SK-N-SH (cell line): ENCODE results near the gene PRKCA. TPM values are rescaled to one million over a fixed set of nuclear protein-coding genes. Genes with fewer than 3 reads are reported as not detected.

ENCODE experiments used
- CTCF ChIA-PET: fragments of 300-600, 350-600 bp; formaldehyde crosslinking; extraction: SDS; loops from one replicate; lab custom pipeline; 2021; lab: Yijun Ruan, JAX
- POLR2A ChIA-PET: fragments of 350-600 bp; sonication (Branson Sonifier 250); formaldehyde crosslinking; extraction: SDS; loops from one replicate; lab custom pipeline; 2020; ENCODE audit warnings: antibody characterized with exemption, inconsistent platforms; lab: Yijun Ruan, JAX
- DNase-seq: peaks from one replicate; pipeline ENCODE4 v3.0.0; 2012
- H2AFZ ChIP-seq: fragments of 200-600 bp; sonication (generic); 2 replicates; pipeline ENCODE4 v1.8.1; 2016; ENCODE audit warnings: antibody characterized with exemption, mild to moderate bottlenecking, low read depth
- H3F3A ChIP-seq: fragments of 200-600 bp; sonication (generic); replicated peaks from 2 replicates; pipeline ENCODE3; 2016; ENCODE audit warnings: antibody characterized with exemption, mild to moderate bottlenecking; ENCODE audit not compliant: insufficient read depth
- H3K27ac ChIP-seq, 2 experiments: fragments of 200-500 bp in 1 of 2; fragments of 200-600 bp in 1 of 2; sonication (Bioruptor generic) in 1 of 2; sonication (generic), shearing (Covaris generic) in 1 of 2; 2 replicates each; pipeline versions ENCODE4 v1.5.1 to v1.6.1; 2014 to 2016; ENCODE audit warnings: low read depth in 2 of 2, inconsistent platforms in 1 of 2, low read length in 1 of 2, mild to moderate bottlenecking in 1 of 2, mixed read lengths in 1 of 2
- H3K27me3 ChIP-seq: fragments of 200-600 bp; sonication (generic), shearing (Covaris generic); 2 replicates; pipeline ENCODE4 v1.6.1; 2016; ENCODE audit warnings: mixed run types; ENCODE audit not compliant: insufficient read depth
- H3K36me3 ChIP-seq, 2 experiments: fragments of 200-500 bp in 1 of 2; fragments of 200-600 bp in 1 of 2; sonication (Bioruptor generic) in 1 of 2; sonication (generic) in 1 of 2; replicated peaks in 1 of 2; 2 replicates each; pipeline versions ENCODE3 to v1.5.1; 2014 to 2016; ENCODE audit warnings: low read length in 1 of 2, mild to moderate bottlenecking in 1 of 2; ENCODE audit not compliant: insufficient read depth in 2 of 2, control insufficient read depth in 1 of 2
- H3K4me1 ChIP-seq, 2 experiments: fragments of 200-500 bp in 1 of 2; fragments of 200-600 bp in 1 of 2; sonication (Bioruptor generic) in 1 of 2; sonication (generic), shearing (Covaris generic) in 1 of 2; 2 replicates each; pipeline versions ENCODE4 v1.5.1 to v1.6.1; 2014 to 2016; ENCODE audit warnings: low read depth in 1 of 2, low read length in 1 of 2, mixed run types in 1 of 2; ENCODE audit not compliant: insufficient read depth in 2 of 2, control insufficient read depth in 1 of 2
- H3K4me2 ChIP-seq: fragments of 200-600 bp; sonication (generic), shearing (Covaris generic); 2 replicates; pipeline ENCODE4 v1.6.1; 2017; ENCODE audit warnings: mixed run types
- H3K4me3 ChIP-seq, 2 experiments: fragments of 200-500 bp in 1 of 2; fragments of 200-600 bp in 1 of 2; sonication (Bioruptor generic) in 1 of 2; sonication (generic), shearing (Covaris generic) in 1 of 2; 2 replicates each; pipeline versions ENCODE4 v1.5.1 to v1.8.1; 2014 to 2016; ENCODE audit warnings: low read depth in 2 of 2, inconsistent platforms in 1 of 2, low read length in 1 of 2, mild to moderate bottlenecking in 1 of 2, mixed read lengths in 1 of 2, moderate library complexity in 1 of 2
- H3K79me2 ChIP-seq: fragments of 200-600 bp; sonication (generic); 2 replicates; pipeline ENCODE4 v1.8.1; 2017; ENCODE audit warnings: mild to moderate bottlenecking; ENCODE audit not compliant: insufficient read depth
- H3K9ac ChIP-seq: fragments of 200-600 bp; sonication (generic); 2 replicates; pipeline ENCODE4 v1.6.1; 2017; ENCODE audit warnings: mixed run types
- H3K9me2 ChIP-seq: fragments of 200-600 bp; sonication (generic); 2 replicates; pipeline ENCODE4 v1.6.1; 2017; ENCODE audit warnings: mixed run types
- H3K9me3 ChIP-seq: fragments of 200-600 bp; sonication (generic); 2 replicates; pipeline ENCODE4 v1.6.1; 2017; ENCODE audit warnings: mixed run types, mild to moderate bottlenecking, moderate library complexity
- H4K20me1 ChIP-seq: fragments of 200-600 bp; sonication (generic); 2 replicates; pipeline ENCODE4 v1.6.1; 2017; ENCODE audit warnings: mild to moderate bottlenecking, mixed run types; ENCODE audit not compliant: insufficient read depth
- CHD2 ChIP-seq: fragments of 150-350 bp; IDR thresholded peaks from 2 replicates; pipeline ENCODE4 v1.6.1; 2018; ENCODE audit warnings: low read length; ENCODE audit not compliant: partially characterized antibody
- ELF1 ChIP-seq: IDR thresholded peaks from 2 replicates; pipeline ENCODE4 v1.4.0; 2012
- EP300 ChIP-seq, 2 experiments: IDR thresholded peaks; 2 replicates each; pipeline versions ENCODE4 v1.4.0 to v1.6.1; 2012; ENCODE audit warnings: borderline replicate concordance in 1 of 2, low read depth in 1 of 2, low read length in 1 of 2
- FOSL2 ChIP-seq: IDR thresholded peaks from 2 replicates; pipeline ENCODE4 v1.4.0; 2012; ENCODE audit warnings: low read depth, mild to moderate bottlenecking, moderate library complexity, borderline replicate concordance
- FOXJ3 ChIP-seq: sonication (generic); formaldehyde crosslinking; IDR thresholded peaks from 2 replicates; pipeline ENCODE4 v1.5.1; 2020; ENCODE audit warnings: mild to moderate bottlenecking, missing genetic modification reagents
- GABPA ChIP-seq: IDR thresholded peaks from 2 replicates; pipeline ENCODE4 v1.4.0; 2012; ENCODE audit warnings: low read depth, mild to moderate bottlenecking
- JUND ChIP-seq: IDR thresholded peaks from 2 replicates; pipeline ENCODE4 v1.4.0; 2012
- MXI1 ChIP-seq: IDR thresholded peaks from 2 replicates; pipeline ENCODE4 v1.6.1; 2012; ENCODE audit warnings: mild to moderate bottlenecking, low read depth, low read length, improper control_type of control experiment
- NFIC ChIP-seq: IDR thresholded peaks from 2 replicates; pipeline ENCODE4 v1.4.0; 2012; ENCODE audit warnings: borderline replicate concordance
- NRF1 ChIP-seq: IDR thresholded peaks from 2 replicates; pipeline ENCODE4 v1.6.1; 2012; ENCODE audit warnings: low read depth, mild to moderate bottlenecking, low read length
- RXRA ChIP-seq: IDR thresholded peaks from 2 replicates; pipeline ENCODE4 v1.4.0; 2012; ENCODE audit warnings: low read depth, mild to moderate bottlenecking, borderline replicate concordance
- SMC3 ChIP-seq: IDR thresholded peaks from 2 replicates; pipeline ENCODE4 v1.6.1; 2012; ENCODE audit warnings: low read depth, low read length, improper control_type of control experiment
- TAF1 ChIP-seq: IDR thresholded peaks from 2 replicates; pipeline ENCODE4 v1.6.1; 2012; ENCODE audit warnings: low read depth, mild to moderate bottlenecking, low read length, moderate library complexity, borderline replicate concordance
- TCF12 ChIP-seq: IDR thresholded peaks from 2 replicates; pipeline ENCODE4 v1.4.0; 2012
- TEAD4 ChIP-seq: IDR thresholded peaks from 2 replicates; pipeline ENCODE4 v1.4.0; 2012; ENCODE audit warnings: mild to moderate bottlenecking, borderline replicate concordance; ENCODE audit not compliant: insufficient read depth
- YY1 ChIP-seq: IDR thresholded peaks from 2 replicates; pipeline ENCODE4 v1.4.0; 2012; ENCODE audit warnings: low read depth, mild to moderate bottlenecking
- WGBS: methylation state at CpG from one replicate; pipeline ENCODE4 v1.1.6; 2017; ENCODE audit warnings: low lambda C conversion rate; 5-methylcytosine and 5-hydroxymethylcytosine counted together
- polyA plus RNA-seq, 3 experiments: library from polyadenylated mRNA; depleted of rRNA; stranded (reverse); fragments of >200 nt; gene quantifications; 2 replicates each; pipeline ENCODE4 v1.2.3, GENCODE V29; 2012
- TF ChIP-seq, protein P1 (sequence below): IDR thresholded peaks from 2 replicates; pipeline ENCODE4 v1.4.0; 2012; ENCODE audit warnings: low read depth, borderline replicate concordance
- TF ChIP-seq, protein P2 (sequence below): fragments of 150-350 bp; IDR thresholded peaks from 2 replicates; pipeline ENCODE4 v1.6.1; 2016; ENCODE audit warnings: mild to moderate bottlenecking, low read depth, low read length
- TF ChIP-seq, protein P3 (sequence below): IDR thresholded peaks from 2 replicates; pipeline ENCODE4 v1.4.0; 2012; ENCODE audit warnings: low read depth, borderline replicate concordance
- TF ChIP-seq, protein P4 (sequence below): IDR thresholded peaks from 2 replicates; pipeline ENCODE4 v1.6.1; 2012; ENCODE audit warnings: mild to moderate bottlenecking, low read depth, low read length, moderate library complexity

Gene PRKCA
- polyA plus RNA-seq, 1 of the 3 experiments (the other 2 are of a cell fraction) = 108 TPM

DNA sequence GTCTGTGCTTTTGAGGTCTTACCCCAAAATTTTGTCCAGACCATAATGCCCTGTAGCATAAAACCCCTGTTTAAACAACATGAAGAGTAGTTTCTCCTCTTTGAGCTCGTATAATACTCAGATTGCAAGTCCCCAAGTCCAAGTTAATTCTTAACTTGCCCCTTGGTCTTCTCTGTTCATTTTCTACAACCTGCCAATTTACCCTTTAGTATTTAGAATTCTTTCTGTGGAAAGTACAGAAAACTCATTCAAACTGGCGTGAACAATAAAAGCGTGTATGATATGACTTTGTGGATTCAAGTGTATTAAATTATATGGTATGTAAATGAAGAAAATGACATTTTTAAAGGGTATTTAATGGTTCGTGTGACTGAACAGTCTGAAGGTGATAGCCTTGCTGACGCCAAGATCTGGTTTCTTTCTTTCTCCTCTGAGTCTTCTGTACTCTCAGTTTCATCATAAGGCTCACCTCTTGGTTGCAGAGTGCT is 185.6 kb downstream of the PRKCA start:
- Histone ChIP-seq H2AFZ (no peak overlapping the region), H3K79me2 (peaks cover 96% of the 10 kb centered on the region), H3K9me3 (no peaks in the 10 kb centered on the region), H3K27me3 (no peaks in the 10 kb centered on the region), H3K36me3 (peaks cover 0 to 13% of the 10 kb centered on the region in 2 experiments), H3K9ac (no peak overlapping the region), H3F3A (peaks cover 28% of the 10 kb centered on the region), H3K4me1 (peaks cover 12 to 25% of the 10 kb centered on the region in 2 experiments), H3K9me2 (no peaks in the 10 kb centered on the region), H4K20me1 (peaks cover 16% of the 10 kb centered on the region; the same call in 1 of the 2 replicates), H3K27ac (no peak overlapping the region), H3K4me3 (no peak overlapping the region), H3K4me2 (no peak overlapping the region)
- no peak for DNase-seq
- WGBS = 91% methylated on average over 5 of the region's 5 CpGs
- TF ChIP-seq TCF12 = no peak
- TF ChIP-seq MXI1 = no peak
- no peak for TF ChIP-seq FOSL2
- TF ChIP-seq, protein P1, sequence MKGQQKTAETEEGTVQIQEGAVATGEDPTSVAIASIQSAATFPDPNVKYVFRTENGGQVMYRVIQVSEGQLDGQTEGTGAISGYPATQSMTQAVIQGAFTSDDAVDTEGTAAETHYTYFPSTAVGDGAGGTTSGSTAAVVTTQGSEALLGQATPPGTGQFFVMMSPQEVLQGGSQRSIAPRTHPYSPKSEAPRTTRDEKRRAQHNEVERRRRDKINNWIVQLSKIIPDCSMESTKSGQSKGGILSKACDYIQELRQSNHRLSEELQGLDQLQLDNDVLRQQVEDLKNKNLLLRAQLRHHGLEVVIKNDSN = no peak
- TF ChIP-seq ELF1 = no peak
- TF ChIP-seq, protein P2, sequence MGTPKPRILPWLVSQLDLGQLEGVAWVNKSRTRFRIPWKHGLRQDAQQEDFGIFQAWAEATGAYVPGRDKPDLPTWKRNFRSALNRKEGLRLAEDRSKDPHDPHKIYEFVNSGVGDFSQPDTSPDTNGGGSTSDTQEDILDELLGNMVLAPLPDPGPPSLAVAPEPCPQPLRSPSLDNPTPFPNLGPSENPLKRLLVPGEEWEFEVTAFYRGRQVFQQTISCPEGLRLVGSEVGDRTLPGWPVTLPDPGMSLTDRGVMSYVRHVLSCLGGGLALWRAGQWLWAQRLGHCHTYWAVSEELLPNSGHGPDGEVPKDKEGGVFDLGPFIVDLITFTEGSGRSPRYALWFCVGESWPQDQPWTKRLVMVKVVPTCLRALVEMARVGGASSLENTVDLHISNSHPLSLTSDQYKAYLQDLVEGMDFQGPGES = no peak
- no peak for TF ChIP-seq NRF1
- TF ChIP-seq TAF1 = no peak
- no peak for TF ChIP-seq CHD2
- TF ChIP-seq, protein P3, sequence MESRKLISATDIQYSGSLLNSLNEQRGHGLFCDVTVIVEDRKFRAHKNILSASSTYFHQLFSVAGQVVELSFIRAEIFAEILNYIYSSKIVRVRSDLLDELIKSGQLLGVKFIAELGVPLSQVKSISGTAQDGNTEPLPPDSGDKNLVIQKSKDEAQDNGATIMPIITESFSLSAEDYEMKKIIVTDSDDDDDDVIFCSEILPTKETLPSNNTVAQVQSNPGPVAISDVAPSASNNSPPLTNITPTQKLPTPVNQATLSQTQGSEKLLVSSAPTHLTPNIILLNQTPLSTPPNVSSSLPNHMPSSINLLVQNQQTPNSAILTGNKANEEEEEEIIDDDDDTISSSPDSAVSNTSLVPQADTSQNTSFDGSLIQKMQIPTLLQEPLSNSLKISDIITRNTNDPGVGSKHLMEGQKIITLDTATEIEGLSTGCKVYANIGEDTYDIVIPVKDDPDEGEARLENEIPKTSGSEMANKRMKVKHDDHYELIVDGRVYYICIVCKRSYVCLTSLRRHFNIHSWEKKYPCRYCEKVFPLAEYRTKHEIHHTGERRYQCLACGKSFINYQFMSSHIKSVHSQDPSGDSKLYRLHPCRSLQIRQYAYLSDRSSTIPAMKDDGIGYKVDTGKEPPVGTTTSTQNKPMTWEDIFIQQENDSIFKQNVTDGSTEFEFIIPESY = no peak
- TF ChIP-seq RXRA = no peak
- TF ChIP-seq JUND = no peak
- TF ChIP-seq YY1 = no peak
- TF ChIP-seq, protein P4, sequence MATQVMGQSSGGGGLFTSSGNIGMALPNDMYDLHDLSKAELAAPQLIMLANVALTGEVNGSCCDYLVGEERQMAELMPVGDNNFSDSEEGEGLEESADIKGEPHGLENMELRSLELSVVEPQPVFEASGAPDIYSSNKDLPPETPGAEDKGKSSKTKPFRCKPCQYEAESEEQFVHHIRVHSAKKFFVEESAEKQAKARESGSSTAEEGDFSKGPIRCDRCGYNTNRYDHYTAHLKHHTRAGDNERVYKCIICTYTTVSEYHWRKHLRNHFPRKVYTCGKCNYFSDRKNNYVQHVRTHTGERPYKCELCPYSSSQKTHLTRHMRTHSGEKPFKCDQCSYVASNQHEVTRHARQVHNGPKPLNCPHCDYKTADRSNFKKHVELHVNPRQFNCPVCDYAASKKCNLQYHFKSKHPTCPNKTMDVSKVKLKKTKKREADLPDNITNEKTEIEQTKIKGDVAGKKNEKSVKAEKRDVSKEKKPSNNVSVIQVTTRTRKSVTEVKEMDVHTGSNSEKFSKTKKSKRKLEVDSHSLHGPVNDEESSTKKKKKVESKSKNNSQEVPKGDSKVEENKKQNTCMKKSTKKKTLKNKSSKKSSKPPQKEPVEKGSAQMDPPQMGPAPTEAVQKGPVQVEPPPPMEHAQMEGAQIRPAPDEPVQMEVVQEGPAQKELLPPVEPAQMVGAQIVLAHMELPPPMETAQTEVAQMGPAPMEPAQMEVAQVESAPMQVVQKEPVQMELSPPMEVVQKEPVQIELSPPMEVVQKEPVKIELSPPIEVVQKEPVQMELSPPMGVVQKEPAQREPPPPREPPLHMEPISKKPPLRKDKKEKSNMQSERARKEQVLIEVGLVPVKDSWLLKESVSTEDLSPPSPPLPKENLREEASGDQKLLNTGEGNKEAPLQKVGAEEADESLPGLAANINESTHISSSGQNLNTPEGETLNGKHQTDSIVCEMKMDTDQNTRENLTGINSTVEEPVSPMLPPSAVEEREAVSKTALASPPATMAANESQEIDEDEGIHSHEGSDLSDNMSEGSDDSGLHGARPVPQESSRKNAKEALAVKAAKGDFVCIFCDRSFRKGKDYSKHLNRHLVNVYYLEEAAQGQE = no peak
- TF ChIP-seq NFIC = no peak
- TF ChIP-seq SMC3 = no peak
- no peak for TF ChIP-seq EP300 (IDR thresholded peaks at IDR 0.05; ENCODE audit: borderline replicate concordance in 1 of 2, low read depth in 1 of 2, low read length in 1 of 2)
- TF ChIP-seq GABPA = no peak
- TF ChIP-seq FOXJ3 (CRISPR knock-in tag) = no peak
- no peak for TF ChIP-seq TEAD4
- CTCF ChIA-PET = interaction anchor here (0.6 to 0.9 kb wide), 2 partner anchors 15 to 233 kb away, joined by 3 read pairs; no protein-coding TSS in a partner anchor
- POLR2A ChIA-PET = no interaction called here
